Tongue (tissue), 2 donors: ENCODE results near the gene GDI2. TPM values are rescaled to one million over a fixed set of nuclear protein-coding genes. Genes with fewer than 3 reads are reported as not detected.

Experiments
- DNase-seq: peaks from one replicate; pipeline ENCODE4 v3.0.0-alpha.2; 2015
- total RNA-seq: library from RNA; depleted of rRNA; stranded (reverse); fragments of >200 nt; gene quantifications from one replicate; pipeline ENCODE4 v1.2.3, GENCODE V29; 2014

The GDI2 gene
- total RNA-seq, 1 donor from 2014 or later, result 384 TPM

- DNase-seq, result no peak
Observed at GRCh38 chr10:5741276-5741675, 72.0 kb downstream of the GDI2 start.

- no peak for DNase-seq
Observed at GRCh38 chr10:5738427-5738826, 74.8 kb downstream of the GDI2 start.

- DNase-seq, result no peak
Observed at GRCh38 chr10:5737352-5737751, 75.9 kb downstream of the GDI2 start.

GRCh38 chr10:5736591-5736990 is 76.6 kb downstream of the GDI2 start:
- DNase-seq, result no peak

- no peak for DNase-seq
Observed at GRCh38 chr10:5735119-5735518, 78.1 kb downstream of the GDI2 start.

GRCh38 chr10:5732141-5732540 is 81.1 kb downstream of the GDI2 start:
- DNase-seq, result peak; percentile 12

- no peak for DNase-seq
Observed at GRCh38 chr10:5731559-5731958, 81.7 kb downstream of the GDI2 start.

- no peak for DNase-seq
Observed at GRCh38 chr10:5730766-5731165, 82.5 kb downstream of the GDI2 start.

GRCh38 chr10:5723692-5724091 is 89.5 kb downstream of the GDI2 start:
- DNase-seq, result no peak

GRCh38 chr10:5720182-5720581 is 93.1 kb downstream of the GDI2 start:
- DNase-seq, result no peak

GRCh38 chr10:5719546-5719945 is 93.7 kb downstream of the GDI2 start:
- peak; percentile 25 for DNase-seq

Other genes starting within 250 kb of the GDI2 start
- 11.2 TPM for gene ASB13, start 146.8 kb downstream of the GDI2 start, total RNA-seq
- gene TASOR2, start 128.6 kb downstream of the GDI2 start, total RNA-seq, result 110 TPM
- 9.4 TPM for gene ANKRD16, start 76.5 kb upstream of the GDI2 start, total RNA-seq
- 93.1 TPM for gene FBH1, start 76.8 kb upstream of the GDI2 start, total RNA-seq
- 3.0 TPM for gene IL15RA, start 164.1 kb upstream of the GDI2 start, total RNA-seq
- not detected for gene IL2RA, start 248.9 kb upstream of the GDI2 start, total RNA-seq